H7 (cell line): ENCODE results near the gene TMEM62. TPM values are rescaled to one million over a fixed set of nuclear protein-coding genes. Genes with fewer than 3 reads are reported as not detected.
A peak's percentile ranks its signal among the peaks of the same experiment; 100 is the strongest.

Source experiments
- DNase-seq: peaks from one replicate; pipeline ENCODE4 v3.0.0; 2012
- H3K27me3 ChIP-seq: 2 replicates; pipeline ENCODE4 v1.6.0; 2011; ENCODE audit warnings: mild to moderate bottlenecking, low read length; ENCODE audit not compliant: control insufficient read depth, insufficient read depth
- H3K36me3 ChIP-seq: replicated peaks from 2 replicates; pipeline ENCODE4 v1.5.1; 2011; ENCODE audit warnings: low read length; ENCODE audit not compliant: control insufficient read depth, insufficient read depth
- H3K4me3 ChIP-seq: 2 replicates; pipeline ENCODE4 v1.5.1; 2011; ENCODE audit warnings: low read depth, mild to moderate bottlenecking, control low read depth, low read length, moderate library complexity; ENCODE audit not compliant: insufficient read depth
- total RNA-seq: library from RNA; depleted of rRNA; stranded (reverse); fragments of >200 nt; shearing (Covaris generic); gene quantifications from 2 replicates; pipeline ENCODE4 v1.2.3, GENCODE V29; 2014; rRNA removed

Gene TMEM62
- total RNA-seq: 1.8 and 4.8 TPM in 2 replicates

- Histone ChIP-seq H3K4me3 (peak within 1 kb of the TSS; percentile 74), H3K27me3 (peaks cover 15% of the 10 kb centered on the region), H3K36me3 (peaks cover 1% of the 10 kb centered on the region)
- peak; percentile 88 for DNase-seq
Observed at GRCh38 chr15:43133430-43134156, at the start of gene TMEM62. Gene TMEM62, plus strand, starts transcription at chr15:43133586. Its CDS starts 217 bp downstream, at chr15:43133803.

GRCh38 chr15:43085921-43086320 lies 47.5 kb upstream of the TMEM62 start:
- Histone ChIP-seq H3K4me3 (no peak overlapping the region), H3K27me3 (no peaks in the 10 kb centered on the region), H3K36me3 (no peaks in the 10 kb centered on the region)
- no peak for DNase-seq

- no peak for DNase-seq
- Histone ChIP-seq H3K36me3 (no peaks in the 10 kb centered on the region), H3K4me3 (no peak overlapping the region), H3K27me3 (no peaks in the 10 kb centered on the region)
Observed at GRCh38 chr15:43086551-43086950, 46.8 kb upstream of the TMEM62 start.

GRCh38 chr15:43091859-43092258 lies 41.5 kb upstream of the TMEM62 start:
- no peak for DNase-seq
- H3K4me3 ChIP-seq: no peak overlapping the region
- H3K36me3 ChIP-seq: no peaks in the 10 kb centered on the region; the same call in 1 of the 2 replicates
- no peaks in the 10 kb centered on the region for H3K27me3 ChIP-seq

- Histone ChIP-seq H3K4me3 (no peak overlapping the region), H3K27me3 (no peaks in the 10 kb centered on the region), H3K36me3 (no peaks in the 10 kb centered on the region; the same call in 1 of the 2 replicates)
- no peak for DNase-seq
Observed at GRCh38 chr15:43093026-43093425, 40.4 kb upstream of the TMEM62 start.

GRCh38 chr15:43094416-43095030 lies 38.9 kb upstream of the TMEM62 start:
- Histone ChIP-seq H3K4me3 (no peak overlapping the region), H3K27me3 (no peaks in the 10 kb centered on the region), H3K36me3 (no peaks in the 10 kb centered on the region; the same call in 1 of the 2 replicates)
- no peak for DNase-seq

- no peaks in the 10 kb centered on the region for H3K27me3 ChIP-seq
- no peaks in the 10 kb centered on the region; the same call in 1 of the 2 replicates for H3K36me3 ChIP-seq
- DNase-seq: no peak
- no peak overlapping the region for H3K4me3 ChIP-seq
Observed at GRCh38 chr15:43095243-43095642, 38.1 kb upstream of the TMEM62 start.

- H3K36me3 ChIP-seq: no peaks in the 10 kb centered on the region; the same call in 1 of the 2 replicates
- H3K27me3 ChIP-seq: no peaks in the 10 kb centered on the region
- DNase-seq: no peak
- no peak overlapping the region for H3K4me3 ChIP-seq
Observed at GRCh38 chr15:43095708-43096347, 37.6 kb upstream of the TMEM62 start.

- H3K36me3 ChIP-seq: peaks cover 2% of the 10 kb centered on the region
- no peak for DNase-seq
- H3K4me3 ChIP-seq: no peak overlapping the region
- no peaks in the 10 kb centered on the region for H3K27me3 ChIP-seq
Observed at GRCh38 chr15:43096411-43096810, 37.0 kb upstream of the TMEM62 start.

GRCh38 chr15:43099105-43099845 lies 34.1 kb upstream of the TMEM62 start:
- no peak for DNase-seq
- Histone ChIP-seq H3K4me3 (no peak overlapping the region), H3K27me3 (no peaks in the 10 kb centered on the region), H3K36me3 (peaks cover 4% of the 10 kb centered on the region)

- no peaks in the 10 kb centered on the region for H3K27me3 ChIP-seq
- H3K36me3 ChIP-seq: peaks cover 4% of the 10 kb centered on the region
- no peak overlapping the region for H3K4me3 ChIP-seq
- no peak for DNase-seq
Observed at GRCh38 chr15:43100971-43101370, 32.4 kb upstream of the TMEM62 start.

- Histone ChIP-seq H3K4me3 (no peak overlapping the region), H3K36me3 (peaks cover 4% of the 10 kb centered on the region), H3K27me3 (no peaks in the 10 kb centered on the region)
- no peak for DNase-seq
Observed at GRCh38 chr15:43102187-43102586, 31.2 kb upstream of the TMEM62 start.

- DNase-seq: no peak
- Histone ChIP-seq H3K4me3 (no peak overlapping the region), H3K27me3 (no peaks in the 10 kb centered on the region), H3K36me3 (peaks cover 4% of the 10 kb centered on the region)
Observed at GRCh38 chr15:43103907-43104306, 29.5 kb upstream of the TMEM62 start.

- Histone ChIP-seq H3K27me3 (no peaks in the 10 kb centered on the region), H3K36me3 (peaks cover 4% of the 10 kb centered on the region), H3K4me3 (no peak overlapping the region)
- no peak for DNase-seq
Observed at GRCh38 chr15:43104426-43104825, 29.0 kb upstream of the TMEM62 start.
